Measurements from ENCODE around the gene HCN2.

DNA sequence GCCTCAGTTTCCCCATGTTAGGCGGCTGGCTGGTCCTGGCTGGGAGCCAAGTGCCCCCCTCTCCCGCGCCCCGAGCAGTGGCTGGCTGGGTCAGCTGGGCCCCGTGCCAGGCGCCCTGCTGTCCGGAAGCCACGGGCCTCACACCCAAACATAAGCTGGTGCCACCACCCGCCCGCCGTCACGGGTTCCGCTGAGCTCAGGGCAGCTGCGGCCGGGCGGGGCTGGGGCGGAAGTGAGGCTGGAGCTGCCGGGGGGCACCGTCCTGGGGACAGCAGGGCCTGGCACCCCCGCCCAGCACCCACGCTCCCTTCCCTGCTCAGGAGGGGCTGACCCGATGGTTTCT is 19.3 kb downstream of the HCN2 start:
- TF ChIP-seq, protein P1, sequence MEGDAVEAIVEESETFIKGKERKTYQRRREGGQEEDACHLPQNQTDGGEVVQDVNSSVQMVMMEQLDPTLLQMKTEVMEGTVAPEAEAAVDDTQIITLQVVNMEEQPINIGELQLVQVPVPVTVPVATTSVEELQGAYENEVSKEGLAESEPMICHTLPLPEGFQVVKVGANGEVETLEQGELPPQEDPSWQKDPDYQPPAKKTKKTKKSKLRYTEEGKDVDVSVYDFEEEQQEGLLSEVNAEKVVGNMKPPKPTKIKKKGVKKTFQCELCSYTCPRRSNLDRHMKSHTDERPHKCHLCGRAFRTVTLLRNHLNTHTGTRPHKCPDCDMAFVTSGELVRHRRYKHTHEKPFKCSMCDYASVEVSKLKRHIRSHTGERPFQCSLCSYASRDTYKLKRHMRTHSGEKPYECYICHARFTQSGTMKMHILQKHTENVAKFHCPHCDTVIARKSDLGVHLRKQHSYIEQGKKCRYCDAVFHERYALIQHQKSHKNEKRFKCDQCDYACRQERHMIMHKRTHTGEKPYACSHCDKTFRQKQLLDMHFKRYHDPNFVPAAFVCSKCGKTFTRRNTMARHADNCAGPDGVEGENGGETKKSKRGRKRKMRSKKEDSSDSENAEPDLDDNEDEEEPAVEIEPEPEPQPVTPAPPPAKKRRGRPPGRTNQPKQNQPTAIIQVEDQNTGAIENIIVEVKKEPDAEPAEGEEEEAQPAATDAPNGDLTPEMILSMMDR (IDR thresholded peaks at IDR 0.05), result no peak
- TF ChIP-seq EP300 (IDR thresholded peaks at IDR 0.05) (no peak), POLR2A (IDR thresholded peaks at IDR 0.05; ENCODE audit: low read depth) (no peak), POLR2AphosphoS5 (IDR thresholded peaks at IDR 0.05) (no peak)
